Uterus (tissue), 2 donors: ENCODE measurements around the gene CRPPA.

Source experiments
- CTCF ChIP-seq, 4 experiments: fragments of 200-600 bp in 2 of 4; fragments of 450-650 bp in 2 of 4; sonication (generic) in 2 of 4; IDR thresholded peaks; one replicate each; pipeline ENCODE4 v1.5.1; 2016 to 2019; ENCODE audit warnings: antibody characterized with exemption in 4 of 4, mild to moderate bottlenecking in 2 of 4, moderate library complexity in 1 of 4
- POLR2A ChIP-seq, 2 donors: fragments of 450-650 bp; IDR thresholded peaks; one replicate each; pipeline ENCODE4 v1.6.1; 2016; ENCODE audit warnings: antibody characterized with exemption in 2 of 2, mild to moderate bottlenecking in 1 of 2, moderate library complexity in 1 of 2

- TF ChIP-seq CTCF (IDR thresholded peaks at IDR 0.05), result no peak
- TF ChIP-seq POLR2A (IDR thresholded peaks at IDR 0.05), result no peak
These were observed 2.4 kb upstream of the CRPPA start for GRCh38 chr7:16423761-16424160.
